ENCODE measurements around the gene RAB22A.
"Not testable (repeated sequence)": the region's sequence is repeated elsewhere in the genome, so short reads cannot be mapped to it uniquely, and the experiment has no call there.

Gene RAB22A

GRCh38 chr20:58342104-58342945 is 32.8 kb downstream of the RAB22A start:
- no peak for DNase-seq (ENCODE audit: low read depth in 2 of 2)

GRCh38 chr20:58344741-58345140 is 35.2 kb downstream of the RAB22A start:
- no peak for DNase-seq (ENCODE audit: low read depth in 2 of 2)

GRCh38 chr20:58349570-58349969 is 40.1 kb downstream of the RAB22A start:
- no peak for DNase-seq (ENCODE audit: low read depth in 2 of 2)

- no peak for DNase-seq (ENCODE audit: low read depth in 2 of 2)
These were observed 43.0 kb downstream of the RAB22A start for GRCh38 chr20:58352468-58352867.

GRCh38 chr20:58359441-58359840 is 49.9 kb downstream of the RAB22A start:
- no peak for DNase-seq (ENCODE audit: low read depth in 2 of 2)

GRCh38 chr20:58360936-58361335 is 51.4 kb downstream of the RAB22A start:
- DNase-seq (ENCODE audit: low read depth in 2 of 2): no peak

- no peak for DNase-seq (ENCODE audit: low read depth in 2 of 2)
These were observed 52.1 kb downstream of the RAB22A start for GRCh38 chr20:58361481-58362205.

- no peak for DNase-seq (ENCODE audit: low read depth in 2 of 2)
These were observed 52.6 kb downstream of the RAB22A start for GRCh38 chr20:58362206-58362516.

GRCh38 chr20:58362970-58363369 is 53.5 kb downstream of the RAB22A start:
- DNase-seq (ENCODE audit: low read depth in 2 of 2): no peak

- DNase-seq (ENCODE audit: low read depth in 2 of 2): no peak
These were observed 57.4 kb downstream of the RAB22A start for GRCh38 chr20:58366866-58367265.

- DNase-seq (ENCODE audit: low read depth in 2 of 2): no peak
These were observed 63.3 kb downstream of the RAB22A start for GRCh38 chr20:58372806-58373205.

GRCh38 chr20:58373296-58373695 is 63.8 kb downstream of the RAB22A start:
- DNase-seq (ENCODE audit: low read depth in 2 of 2): not testable (repeated sequence)

- no peak for DNase-seq (ENCODE audit: low read depth in 2 of 2)
These were observed 64.7 kb downstream of the RAB22A start for GRCh38 chr20:58374027-58374850.

GRCh38 chr20:58374906-58375758 is 65.6 kb downstream of the RAB22A start:
- no peak for DNase-seq (ENCODE audit: low read depth in 2 of 2)

GRCh38 chr20:58375759-58376352 is 66.3 kb downstream of the RAB22A start:
- no peak for DNase-seq (ENCODE audit: low read depth in 2 of 2)

- DNase-seq (ENCODE audit: low read depth in 2 of 2): no peak
These were observed 67.5 kb downstream of the RAB22A start for GRCh38 chr20:58377017-58377416.

GRCh38 chr20:58377766-58378401 is 68.4 kb downstream of the RAB22A start:
- no peak for DNase-seq (ENCODE audit: low read depth in 2 of 2)

GRCh38 chr20:58378704-58379103 is 69.2 kb downstream of the RAB22A start:
- no peak for DNase-seq (ENCODE audit: low read depth in 2 of 2)

GRCh38 chr20:58381627-58382026 is 72.1 kb downstream of the RAB22A start:
- no peak for DNase-seq (ENCODE audit: low read depth in 2 of 2)

GRCh38 chr20:58382096-58382495 is 72.6 kb downstream of the RAB22A start:
- DNase-seq (ENCODE audit: low read depth in 2 of 2): no peak

- no peak for DNase-seq (ENCODE audit: low read depth in 2 of 2)
These were observed 75.3 kb downstream of the RAB22A start for GRCh38 chr20:58384821-58385220.
